ENCODE results near the gene SLC16A3. TPM values are rescaled to one million over a fixed set of nuclear protein-coding genes. Genes with fewer than 3 reads are reported as not detected.

The SLC16A3 gene
- total and polyA plus RNA-seq, 10 of the 15 experiments (the other 5 are each of a cell fraction or from before 2014, with no cell fraction given): 0.10 to 46.5 (median 8.0) TPM

- ATAC-seq (peak; percentile 52), FAIRE-seq (peak; percentile 57), DNase-seq (ENCODE audit: low read depth, low spot score) (no peak)
- peak overlapping the region; percentile 94 for H3K4me3 ChIP-seq
- no peaks in the 10 kb centered on the region for H3K27me3 ChIP-seq (replicated peaks in 1 of 2; ENCODE audit: control insufficient read depth in 2 of 2, insufficient read depth in 2 of 2, low read length in 1 of 2)
- H3K9ac ChIP-seq (ENCODE audit: control insufficient read depth, insufficient read depth, low read length): peak overlapping the region; percentile 84
- H3K4me1 ChIP-seq (ENCODE audit: control insufficient read depth, insufficient read depth, low read length): peaks cover 12% of the 10 kb centered on the region
- ChIA-PET RAD21 (ENCODE audit: unreplicated experiment) (interaction anchor here (0.7 to 1.2 kb wide), 2 partner anchors 26 to 30 kb away, joined by 3 read pairs; no protein-coding TSS in a partner anchor), SMC1A (ENCODE audit: uncharacterized antibody, unreplicated experiment) (no interaction called here), CTCF (no interaction called here), POLR2A (interaction anchor here (1.2 to 3.6 kb wide), 5 partner anchors 10 to 30 kb away, joined by 3 to 20 read pairs (median 8); no protein-coding TSS in a partner anchor)
- H3K79me2 ChIP-seq (ENCODE audit: control insufficient read depth, insufficient read depth, low read length): peaks cover 56% of the 10 kb centered on the region
- TF ChIP-seq NR2F1 (conservative IDR thresholded peaks at IDR 0.05) (peak; percentile 71), WRNIP1 (IDR thresholded peaks at IDR 0.05; ENCODE audit: borderline replicate concordance, low read depth, low read length) (peak; percentile 89; the same call in 1 of the 2 replicates), RUNX3 (IDR thresholded peaks at IDR 0.05; ENCODE audit: low read length) (no peak), DPF2 (IDR thresholded peaks at IDR 0.05) (0 out of 2 replicates have a peak, but pooled peaks have one; percentile 15), MXI1 (IDR thresholded peaks at IDR 0.05; ENCODE audit: low read depth, low read length) (peak; percentile 48; the same call in 1 of the 2 replicates), POLR2AphosphoS2 (IDR thresholded peaks at IDR 0.05; ENCODE audit: low read depth, low read length) (no peak), BACH1 (IDR thresholded peaks at IDR 0.05; ENCODE audit: borderline replicate concordance) (peak; percentile 51; the same call in 1 of the 2 replicates), EGR1 (IDR thresholded peaks at IDR 0.05; ENCODE audit: borderline replicate concordance in 1 of 2, low read depth in 2 of 2, low read length in 2 of 2) (peak in 1 of 2 experiments; percentile 33; a peak in 1 of 3 replicates), SMC3 (IDR thresholded peaks at IDR 0.05; ENCODE audit: borderline replicate concordance, low read length) (0 out of 2 replicates have a peak, but pooled peaks have one; percentile 10)
- in situ Hi-C loops (cut with MboI): no loop called here
- H3K27ac ChIP-seq (ENCODE audit: control insufficient read depth, insufficient read depth): peak overlapping the region; percentile 92
- H3K4me2 ChIP-seq (ENCODE audit: control insufficient read depth, insufficient read depth): peak overlapping the region; percentile 91
- H3K36me3 ChIP-seq (ENCODE audit: control insufficient read depth in 2 of 2, insufficient read depth in 2 of 2, low read length in 1 of 2): peaks cover 13 to 14% of the 10 kb centered on the region in 2 experiments; a peak in 3 of 4 replicates
- no peak overlapping the region; the same call in 1 of the 2 replicates for H2AFZ ChIP-seq (ENCODE audit: control insufficient read depth, low read depth, low read length)
- no TSS peak for BruUV-seq (replicated peaks)
- peaks cover 21% of the 10 kb centered on the region for H4K20me1 ChIP-seq (ENCODE audit: control insufficient read depth, insufficient read depth)
- intact Hi-C loops (cut with micrococcal nuclease; ENCODE audit: unreplicated experiment): no loop called here
- under 1% methylated on average over 31 of the region's 57 CpGs for WGBS (ENCODE audit: insufficient coverage, insufficient replicate concordance, low lambda C conversion rate, missing lambda C conversion rate)
- no peaks in the 10 kb centered on the region for H3K9me3 ChIP-seq (replicated peaks; ENCODE audit: control insufficient read depth, insufficient read depth, low read length)
Measured at GRCh38 chr17:82272495-82273326, 43.9 kb downstream of the SLC16A3 start.
